Keratinocyte (primary cell): ENCODE data around the gene KIAA1755. TPM values are rescaled to one million over a fixed set of nuclear protein-coding genes. Genes with fewer than 3 reads are reported as not detected.
"Not testable (repeated sequence)": the region's sequence is repeated elsewhere in the genome, so short reads cannot be mapped to it uniquely, and the experiment has no call there.

Experiments used
- DNase-seq: peaks from one replicate; pipeline ENCODE4 v3.0.0-alpha.2; 2011; ENCODE audit warnings: low read depth, missing footprints, low spot score
- FAIRE-seq: peaks from 2 replicates; lab custom pipeline; 2011; peaks lifted over from hg19 to GRCh38; lab: Jason Lieb, UNC
- H2AFZ ChIP-seq: 2 replicates; pipeline ENCODE4 v1.6.0; 2012; ENCODE audit warnings: low read length, control low read depth, inconsistent platforms; ENCODE audit not compliant: control insufficient read depth
- H3K27ac ChIP-seq: 2 replicates; pipeline ENCODE4 v1.5.1; 2011; ENCODE audit warnings: low read length; ENCODE audit not compliant: control insufficient read depth, insufficient read depth
- H3K27me3 ChIP-seq: 3 replicates; pipeline ENCODE4 v1.6.0; 2011; ENCODE audit warnings: low read length; ENCODE audit not compliant: control insufficient read depth, insufficient read depth; ENCODE audit errors: extremely low read depth
- H3K36me3 ChIP-seq, 2 experiments: 2 replicates in 1 of 2; 3 replicates in 1 of 2; pipeline ENCODE4 v1.5.1; 2011; ENCODE audit warnings: low read length in 2 of 2, mild to moderate bottlenecking in 1 of 2; ENCODE audit not compliant: control insufficient read depth in 2 of 2, insufficient read depth in 2 of 2; ENCODE audit errors: extremely low read depth in 1 of 2
- H3K4me1 ChIP-seq: 3 replicates; pipeline ENCODE4 v1.5.1; 2011; ENCODE audit warnings: low read length; ENCODE audit not compliant: control insufficient read depth, insufficient read depth; ENCODE audit errors: extremely low read depth
- H3K4me2 ChIP-seq: 3 replicates; pipeline ENCODE4 v1.6.0; 2011; ENCODE audit warnings: low read depth, low read length; ENCODE audit not compliant: control insufficient read depth, insufficient read depth; ENCODE audit errors: extremely low read depth
- H3K4me3 ChIP-seq, 3 experiments: fragments of 200-600 bp in 1 of 3; sonication (generic) in 1 of 3; 2 replicates in 2 of 3; 3 replicates in 1 of 3; pipeline ENCODE4 v1.5.1; 2011 to 2016; ENCODE audit warnings: low read length in 3 of 3, mild to moderate bottlenecking in 3 of 3, control low read depth in 2 of 3, inconsistent platforms in 1 of 3, low read depth in 1 of 3, mixed read lengths in 1 of 3, mixed run types in 1 of 3, moderate library complexity in 1 of 3; ENCODE audit not compliant: control insufficient read depth in 2 of 3, insufficient read depth in 2 of 3; ENCODE audit errors: extremely low read depth in 1 of 3
- H3K79me2 ChIP-seq: 2 replicates; pipeline ENCODE4 v1.6.0; 2012; ENCODE audit warnings: low read length; ENCODE audit not compliant: control insufficient read depth, insufficient read depth
- H3K9ac ChIP-seq: 3 replicates; pipeline ENCODE4 v1.6.0; 2011; ENCODE audit warnings: low read length; ENCODE audit not compliant: control insufficient read depth, insufficient read depth; ENCODE audit errors: extremely low read depth
- H3K9me1 ChIP-seq: 3 replicates; pipeline ENCODE4 v1.6.0; 2011; ENCODE audit warnings: low read length; ENCODE audit not compliant: control insufficient read depth, insufficient read depth; ENCODE audit errors: extremely low read depth
- H3K9me3 ChIP-seq: 2 replicates; pipeline ENCODE4 v1.5.1; 2012; ENCODE audit warnings: low read depth, low read length; ENCODE audit not compliant: control insufficient read depth
- H4K20me1 ChIP-seq: 3 replicates; pipeline ENCODE4 v1.6.0; 2011; ENCODE audit warnings: low read length; ENCODE audit not compliant: control insufficient read depth, insufficient read depth; ENCODE audit errors: extremely low read depth
- CTCF ChIP-seq, 3 experiments: IDR thresholded peaks in 1 of 3; conservative IDR thresholded peaks in 1 of 3; optimal IDR thresholded peaks in 1 of 3; 2 replicates in 2 of 3; 3 replicates in 1 of 3; pipeline versions ENCODE3 to v1.5.1; 2011; ENCODE audit warnings: low read length in 3 of 3, mild to moderate bottlenecking in 3 of 3, moderate library complexity in 2 of 3, control low read depth in 1 of 3, inconsistent platforms in 1 of 3; ENCODE audit not compliant: insufficient read depth in 2 of 3; ENCODE audit errors: extremely low read depth in 1 of 3
- EZH2 ChIP-seq: IDR thresholded peaks from one replicate; pipeline ENCODE4 v1.6.1; 2012; ENCODE audit warnings: inconsistent platforms, mild to moderate bottlenecking, low read length, moderate library complexity
- dilution Hi-C: fragments of 300-500 bp; cut with MboI; formaldehyde crosslinking; loops from one replicate; pipeline ENCODE4 v1.7.0; 2020; ENCODE audit warnings: low sequenced_read_pairs; ENCODE audit not compliant: extremely low pct_ligation_motif_present
- polyA plus RNA-seq, 5 experiments: library from polyadenylated mRNA; depleted of rRNA in 3 of 5; stranded (reverse) in 3 of 5; stranded (forward) in 1 of 5; unstranded in 1 of 5; fragments of >200 nt; gene quantifications; 1 replicate in 1 of 5; 2 replicates in 3 of 5; 3 replicates in 1 of 5; pipeline versions ENCODE4 v1.2.1 to v1.2.3, GENCODE V29; 2011 to 2012; ENCODE audit warnings: missing spikeins in 2 of 5, low read depth in 1 of 5, low replicate concordance in 1 of 5

The KIAA1755 gene
- polyA plus RNA-seq, 1 donor (not counting 4 experiments of a cell fraction or from before 2014, with no cell fraction given), result not detected

- H3K27ac ChIP-seq, result no peak overlapping the region
- no peak overlapping the region for H3K4me3 ChIP-seq
- no peak for FAIRE-seq
- no peaks in the 10 kb centered on the region for H3K36me3 ChIP-seq
- dilution Hi-C loops, result no loop called here
- no peak overlapping the region for H3K4me2 ChIP-seq
- no peak overlapping the region for H3K9ac ChIP-seq
- no peaks in the 10 kb centered on the region for H4K20me1 ChIP-seq
- no peaks in the 10 kb centered on the region for H3K9me1 ChIP-seq
- no peak for TF ChIP-seq CTCF (optimal IDR thresholded peaks at IDR 0.05 in 1 of 3, IDR thresholded peaks at IDR 0.05 in 1 of 3, conservative IDR thresholded peaks at IDR 0.05 in 1 of 3; ENCODE audit: extremely low read depth in 1 of 3, insufficient read depth in 2 of 3, low read length in 3 of 3)
- no peak for TF ChIP-seq EZH2
- DNase-seq, result no peak
- H2AFZ ChIP-seq, result no peak overlapping the region
- H3K27me3 ChIP-seq, result no peaks in the 10 kb centered on the region
- H3K79me2 ChIP-seq, result no peaks in the 10 kb centered on the region
- H3K4me1 ChIP-seq, result no peaks in the 10 kb centered on the region
- H3K9me3 ChIP-seq, result peaks cover 4% of the 10 kb centered on the region
Observed at GRCh38 chr20:38248133-38248532, 12.4 kb downstream of the KIAA1755 start.

- H4K20me1 ChIP-seq, H3K36me3 ChIP-seq, H3K4me2 ChIP-seq, H3K27me3 ChIP-seq, H3K4me1 ChIP-seq, H3K9me3 ChIP-seq, H3K79me2 ChIP-seq, H3K27ac ChIP-seq, H3K9me1 ChIP-seq, FAIRE-seq, H3K4me3 ChIP-seq, DNase-seq, H3K9ac ChIP-seq, dilution Hi-C loops, H2AFZ ChIP-seq: not testable (repeated sequence)
Observed at GRCh38 chr20:38247725-38248124, 12.8 kb downstream of the KIAA1755 start.

GRCh38 chr20:38247166-38247509, 13.4 kb downstream of the KIAA1755 start:
- DNase-seq (no peak), FAIRE-seq (no peak)
- dilution Hi-C loops, result no loop called here

More at GRCh38 chr20:38247166-38247509, 13.4 kb downstream of the KIAA1755 start:
- no peak overlapping the region for H3K4me3 ChIP-seq
- H3K36me3 ChIP-seq, result no peaks in the 10 kb centered on the region
- no peaks in the 10 kb centered on the region for H3K4me1 ChIP-seq
- no peaks in the 10 kb centered on the region for H3K27me3 ChIP-seq
- no peaks in the 10 kb centered on the region for H3K79me2 ChIP-seq
- TF ChIP-seq EZH2 (no peak), CTCF (optimal IDR thresholded peaks at IDR 0.05 in 1 of 3, IDR thresholded peaks at IDR 0.05 in 1 of 3, conservative IDR thresholded peaks at IDR 0.05 in 1 of 3; ENCODE audit: extremely low read depth in 1 of 3, insufficient read depth in 2 of 3, low read length in 3 of 3) (no peak)
- peaks cover 9% of the 10 kb centered on the region for H3K9me3 ChIP-seq
- H3K9ac ChIP-seq, result no peak overlapping the region
- no peaks in the 10 kb centered on the region for H4K20me1 ChIP-seq
- no peak overlapping the region for H3K27ac ChIP-seq
- no peak overlapping the region for H2AFZ ChIP-seq
- no peaks in the 10 kb centered on the region for H3K9me1 ChIP-seq
- H3K4me2 ChIP-seq, result no peak overlapping the region
